ENCODE data around the gene MAP3K7. TPM values are rescaled to one million over a fixed set of nuclear protein-coding genes. Genes with fewer than 3 reads are reported as not detected.

Gene MAP3K7
- 10 to 100 TPM; 25.2 to 32.6 TPM for total RNA-seq

DNA sequence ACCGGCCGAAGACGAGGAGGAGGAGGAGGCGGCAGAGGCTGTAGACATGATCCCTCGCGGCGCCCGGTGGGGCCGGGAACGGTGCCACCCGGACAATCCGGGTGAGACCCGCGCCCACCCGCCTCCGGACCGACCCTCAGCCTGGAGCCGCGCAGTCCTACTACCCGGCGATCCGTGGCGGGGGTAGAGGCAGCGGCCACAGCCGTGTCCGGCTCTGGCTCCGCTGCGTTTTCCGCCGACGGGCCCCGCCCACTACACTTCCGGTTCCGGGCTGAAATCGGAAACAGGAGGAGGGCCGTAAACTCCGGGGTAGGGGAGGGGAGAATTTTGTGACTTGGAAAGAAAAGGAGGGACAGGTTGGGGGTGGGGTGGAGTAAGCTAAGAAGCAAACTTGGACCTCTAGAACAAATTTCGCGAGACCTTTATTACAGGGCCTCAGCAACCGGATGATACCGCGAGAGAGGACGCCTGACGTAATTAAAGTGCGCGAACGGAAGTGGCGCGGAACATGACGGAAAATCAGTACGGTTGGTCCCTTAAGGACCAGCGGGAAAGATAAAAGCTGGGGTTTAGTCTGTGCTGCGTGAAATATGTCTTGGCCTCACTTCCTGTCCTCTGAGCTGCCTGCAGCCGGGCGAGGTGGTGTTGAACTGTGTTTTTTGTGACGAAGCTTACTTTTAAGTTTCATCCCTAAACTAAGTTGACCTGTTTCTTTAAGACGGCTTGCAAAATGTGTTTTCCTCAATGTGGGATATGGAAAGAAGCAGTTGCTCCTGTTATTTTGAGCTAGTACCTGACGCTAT, at the start of gene MAP3K7:
TSS of gene MAP3K7 (minus strand) at position 237 of the 803 bp plus-strand sequence. CDS start at position 48, 189 bp downstream.
- DNase-seq (ENCODE audit: low spot score) = peak; percentile 92
- peaks cover 4% of the 10 kb centered on the region for H3K36me3 Mint-ChIP-seq
- H3K4me3 Mint-ChIP-seq = peak within 1 kb of the TSS; percentile 94
- H3K9me3 Mint-ChIP-seq = no peaks in the 10 kb centered on the region
- H3K27me3 Mint-ChIP-seq = peaks cover 14 to 27% of the 10 kb centered on the region in 2 donors
- peak; percentile 94 to 97 for ATAC-seq
- H3K4me1 Mint-ChIP-seq (ENCODE audit: low read depth in 2 of 2) = peaks cover 28 to 37% of the 10 kb centered on the region in 2 donors
- H3K27ac Mint-ChIP-seq = peak within 1 kb of the TSS; percentile 95 to 96

DNA sequence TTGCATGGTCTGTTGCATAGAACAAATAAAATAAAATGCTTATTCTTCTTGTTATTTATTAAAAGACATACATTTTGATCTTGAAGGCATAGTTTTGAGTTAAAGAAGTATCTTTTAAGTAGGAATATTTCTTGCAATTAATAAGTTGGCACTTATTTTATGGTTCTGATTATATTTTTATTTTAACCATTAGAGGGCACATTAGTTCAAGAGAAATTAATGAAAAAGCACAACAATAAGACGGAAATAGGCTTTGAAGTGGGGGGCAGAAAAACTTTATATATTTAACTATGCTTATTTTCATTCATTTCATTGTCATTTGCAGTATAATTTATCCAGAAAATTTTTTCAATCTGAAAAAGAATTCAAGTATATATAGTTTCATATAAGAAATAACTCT, 44.2 kb upstream of the MAP3K7 start:
- Mint-ChIP-seq H3K36me3 (peaks cover 8% of the 10 kb centered on the region), H3K4me1 (ENCODE audit: low read depth in 2 of 2) (no peaks in the 10 kb centered on the region), H3K4me3 (no peak overlapping the region)

DNA sequence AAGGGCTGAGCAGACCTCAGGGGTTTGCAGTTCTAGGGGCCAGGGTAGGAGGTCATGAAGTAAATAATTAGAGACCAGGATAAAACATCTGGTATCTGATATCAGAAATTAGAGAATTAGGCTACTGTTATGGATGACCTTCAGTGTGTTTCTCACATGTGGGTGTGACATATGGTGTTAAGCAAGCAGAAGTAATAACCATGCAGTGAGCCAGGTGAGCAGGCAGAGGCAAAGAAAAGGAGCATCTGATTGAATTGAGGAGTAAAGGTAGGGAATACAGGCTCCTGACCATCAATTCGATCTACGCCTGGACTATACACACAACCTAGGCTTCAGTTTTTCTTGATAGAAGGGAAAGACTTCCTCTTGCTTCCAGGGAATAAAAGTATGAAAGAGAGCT, 34.7 kb upstream of the MAP3K7 start:
- ATAC-seq (no peak), DNase-seq (ENCODE audit: low spot score) (no peak)
- Mint-ChIP-seq H3K4me3 (no peak overlapping the region), H3K4me1 (ENCODE audit: low read depth in 2 of 2) (no peaks in the 10 kb centered on the region), H3K9me3 (peaks cover 5% of the 10 kb centered on the region), H3K36me3 (peaks cover 13% of the 10 kb centered on the region), H3K27ac (no peak overlapping the region), H3K27me3 (peaks cover 38 to 64% of the 10 kb centered on the region in 2 donors)

More for the DNA sequence above, 44.2 kb upstream of the MAP3K7 start:
- H3K27ac Mint-ChIP-seq = no peak overlapping the region
- H3K9me3 Mint-ChIP-seq = peaks cover 4% of the 10 kb centered on the region
- peaks cover 14 to 24% of the 10 kb centered on the region in 2 donors for H3K27me3 Mint-ChIP-seq
- DNase-seq (ENCODE audit: low spot score) (no peak), ATAC-seq (no peak)

DNA sequence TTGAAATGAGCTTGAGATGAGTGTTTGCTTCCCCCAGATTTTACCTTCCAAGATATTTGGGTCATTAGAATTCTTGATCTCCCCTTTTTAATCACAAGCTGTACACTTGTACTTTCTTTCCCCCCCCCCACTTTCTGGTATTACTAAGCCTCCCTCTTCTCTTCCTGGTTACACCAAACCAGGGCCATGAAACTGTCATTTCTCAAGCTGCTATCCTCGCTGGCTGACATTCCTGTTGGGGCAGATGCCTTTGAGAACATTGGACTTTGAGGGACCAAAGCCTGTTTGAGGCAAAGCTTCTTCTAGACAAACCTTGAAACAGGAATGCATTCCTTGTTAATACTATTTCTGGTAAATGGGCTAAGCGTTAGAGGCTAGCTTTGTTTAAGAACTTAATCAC, 32.3 kb upstream of the MAP3K7 start:
- Mint-ChIP-seq H3K4me3 (no peak overlapping the region), H3K36me3 (peaks cover 3% of the 10 kb centered on the region), H3K9me3 (peaks cover 1% of the 10 kb centered on the region), H3K27ac (no peak overlapping the region), H3K4me1 (ENCODE audit: low read depth in 2 of 2) (no peaks in the 10 kb centered on the region), H3K27me3 (peaks cover 32 to 62% of the 10 kb centered on the region in 2 donors)
- DNase-seq (ENCODE audit: low spot score) (no peak), ATAC-seq (no peak)

- Mint-ChIP-seq H3K36me3 (no peaks in the 10 kb centered on the region), H3K4me1 (ENCODE audit: low read depth in 2 of 2) (peaks cover 7 to 10% of the 10 kb centered on the region in 2 donors), H3K9me3 (no peaks in the 10 kb centered on the region), H3K27me3 (peaks cover 37 to 75% of the 10 kb centered on the region in 2 donors), H3K4me3 (peak overlapping the region; percentile 52), H3K27ac (no peak overlapping the region)
- DNase-seq (ENCODE audit: low spot score) (no peak), ATAC-seq (no peak)
These were observed 25.4 kb upstream of the MAP3K7 start for GRCh38 chr6:90612313-90612680.

- Mint-ChIP-seq H3K27me3 (peaks cover 36 to 72% of the 10 kb centered on the region in 2 donors), H3K4me3 (peak overlapping the region; percentile 85), H3K4me1 (ENCODE audit: low read depth in 2 of 2) (peaks cover 7 to 10% of the 10 kb centered on the region in 2 donors), H3K36me3 (no peaks in the 10 kb centered on the region), H3K27ac (no peak overlapping the region), H3K9me3 (no peaks in the 10 kb centered on the region)
- ATAC-seq (no peak), DNase-seq (ENCODE audit: low spot score) (no peak)
These were observed 24.9 kb upstream of the MAP3K7 start for GRCh38 chr6:90611543-90612312.

DNA sequence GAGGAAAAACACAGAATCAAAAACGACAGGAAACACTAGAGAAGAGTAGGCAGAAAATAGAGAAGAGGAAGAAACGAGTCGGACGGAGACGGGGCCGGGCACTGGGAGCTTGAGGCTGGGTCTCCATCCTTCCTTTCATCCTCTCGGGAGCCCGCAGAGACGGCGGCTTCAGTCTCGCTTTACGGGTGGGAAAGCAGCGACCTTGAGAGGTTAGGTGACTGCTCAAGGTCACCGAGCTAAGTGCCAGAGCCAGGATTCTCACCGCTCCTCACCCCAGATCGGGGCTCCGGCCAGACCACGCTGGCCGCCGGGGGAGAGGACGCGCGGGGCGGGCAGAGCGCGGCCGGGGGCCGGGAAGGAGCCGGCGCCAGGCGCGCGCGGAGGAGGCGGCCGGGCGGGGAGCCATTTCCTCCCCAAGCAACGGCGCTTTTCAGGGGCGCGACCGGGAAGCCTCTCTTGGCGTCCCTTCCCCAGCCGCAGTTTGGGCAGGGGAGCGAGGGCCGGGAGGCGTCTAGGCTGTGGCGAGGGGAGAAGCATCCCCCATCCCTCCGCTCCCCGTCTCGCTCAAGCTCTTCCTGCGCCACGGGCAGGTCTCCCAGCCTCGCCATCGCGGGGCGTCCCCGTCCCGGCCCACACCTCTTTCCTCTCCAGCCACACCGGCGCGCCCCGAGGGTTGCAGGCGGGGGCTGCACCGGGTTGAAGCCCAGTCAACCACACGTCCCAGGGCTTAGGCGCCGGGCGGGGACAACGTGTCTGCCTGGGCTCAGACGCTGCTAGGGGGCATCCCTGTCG, 24.1 kb upstream of the MAP3K7 start:
- Mint-ChIP-seq H3K9me3 (no peaks in the 10 kb centered on the region), H3K4me3 (peak overlapping the region; percentile 85), H3K4me1 (ENCODE audit: low read depth in 2 of 2) (peaks cover 7 to 10% of the 10 kb centered on the region in 2 donors), H3K27me3 (peaks cover 36 to 71% of the 10 kb centered on the region in 2 donors), H3K27ac (no peak overlapping the region), H3K36me3 (no peaks in the 10 kb centered on the region)
- no peak for DNase-seq (ENCODE audit: low spot score)
- peak; percentile 73 for ATAC-seq

DNA sequence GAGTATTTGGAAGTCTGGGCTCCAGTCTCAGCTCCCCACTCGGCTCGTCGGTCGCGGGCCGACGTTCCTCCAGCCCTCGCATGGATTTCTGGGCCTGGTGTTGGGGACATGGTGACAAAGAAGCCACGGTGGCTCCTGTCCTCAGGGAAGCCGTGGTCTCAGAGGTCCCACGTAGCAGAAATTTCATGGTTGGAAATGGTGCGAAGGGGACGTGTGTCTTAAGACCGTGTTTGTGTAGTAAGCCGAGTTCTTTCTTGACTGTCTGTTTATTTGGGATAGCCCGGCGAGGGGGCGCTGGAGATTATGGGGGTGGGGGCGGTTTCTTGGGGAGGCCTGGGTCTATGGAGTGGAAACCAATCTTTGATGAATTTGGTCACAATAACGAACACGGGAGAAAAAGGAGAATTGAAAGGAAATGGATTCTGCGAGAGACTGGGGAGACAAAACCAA, 23.5 kb upstream of the MAP3K7 start:
- peak overlapping the region; percentile 85 for H3K4me3 Mint-ChIP-seq
- H3K9me3 Mint-ChIP-seq = no peaks in the 10 kb centered on the region

GRCh38 chr6:90605749-90606340, 19.0 kb upstream of the MAP3K7 start:
- no peaks in the 10 kb centered on the region for H3K9me3 Mint-ChIP-seq

More for the DNA sequence above, 23.5 kb upstream of the MAP3K7 start:
- Mint-ChIP-seq H3K36me3 (no peaks in the 10 kb centered on the region), H3K4me1 (ENCODE audit: low read depth in 2 of 2) (peaks cover 7 to 10% of the 10 kb centered on the region in 2 donors), H3K27me3 (peaks cover 33 to 66% of the 10 kb centered on the region in 2 donors), H3K27ac (no peak overlapping the region)
- ATAC-seq (no peak), DNase-seq (ENCODE audit: low spot score) (no peak)

GRCh38 chr6:90604546-90604945, 17.7 kb upstream of the MAP3K7 start:
- no peak overlapping the region for H3K27ac Mint-ChIP-seq

More at GRCh38 chr6:90605749-90606340, 19.0 kb upstream of the MAP3K7 start:
- no peaks in the 10 kb centered on the region for H3K36me3 Mint-ChIP-seq
- H3K27me3 Mint-ChIP-seq = peaks cover 37 to 61% of the 10 kb centered on the region in 2 donors
- H3K4me1 Mint-ChIP-seq (ENCODE audit: low read depth in 2 of 2) = peaks cover 6 to 7% of the 10 kb centered on the region in 2 donors
- ATAC-seq = no peak
- no peak for DNase-seq (ENCODE audit: low spot score)
- H3K27ac Mint-ChIP-seq = no peak overlapping the region
- H3K4me3 Mint-ChIP-seq = no peak overlapping the region

GRCh38 chr6:90599151-90599550, 12.3 kb upstream of the MAP3K7 start:
- ATAC-seq (no peak), DNase-seq (ENCODE audit: low spot score) (no peak)
- peaks cover 36 to 61% of the 10 kb centered on the region in 2 donors for H3K27me3 Mint-ChIP-seq
- H3K4me1 Mint-ChIP-seq (ENCODE audit: low read depth in 2 of 2) = no peaks in the 10 kb centered on the region
- peaks cover 4% of the 10 kb centered on the region for H3K36me3 Mint-ChIP-seq
- H3K9me3 Mint-ChIP-seq = no peaks in the 10 kb centered on the region
- H3K27ac Mint-ChIP-seq = no peak overlapping the region
- H3K4me3 Mint-ChIP-seq = no peak overlapping the region

More at GRCh38 chr6:90604546-90604945, 17.7 kb upstream of the MAP3K7 start:
- no peak overlapping the region for H3K4me3 Mint-ChIP-seq
- no peaks in the 10 kb centered on the region for H3K4me1 Mint-ChIP-seq (ENCODE audit: low read depth in 2 of 2)
- DNase-seq (ENCODE audit: low spot score) (no peak), ATAC-seq (no peak)
- H3K27me3 Mint-ChIP-seq = peaks cover 33 to 53% of the 10 kb centered on the region in 2 donors
- no peaks in the 10 kb centered on the region for H3K36me3 Mint-ChIP-seq
- no peaks in the 10 kb centered on the region for H3K9me3 Mint-ChIP-seq

DNA sequence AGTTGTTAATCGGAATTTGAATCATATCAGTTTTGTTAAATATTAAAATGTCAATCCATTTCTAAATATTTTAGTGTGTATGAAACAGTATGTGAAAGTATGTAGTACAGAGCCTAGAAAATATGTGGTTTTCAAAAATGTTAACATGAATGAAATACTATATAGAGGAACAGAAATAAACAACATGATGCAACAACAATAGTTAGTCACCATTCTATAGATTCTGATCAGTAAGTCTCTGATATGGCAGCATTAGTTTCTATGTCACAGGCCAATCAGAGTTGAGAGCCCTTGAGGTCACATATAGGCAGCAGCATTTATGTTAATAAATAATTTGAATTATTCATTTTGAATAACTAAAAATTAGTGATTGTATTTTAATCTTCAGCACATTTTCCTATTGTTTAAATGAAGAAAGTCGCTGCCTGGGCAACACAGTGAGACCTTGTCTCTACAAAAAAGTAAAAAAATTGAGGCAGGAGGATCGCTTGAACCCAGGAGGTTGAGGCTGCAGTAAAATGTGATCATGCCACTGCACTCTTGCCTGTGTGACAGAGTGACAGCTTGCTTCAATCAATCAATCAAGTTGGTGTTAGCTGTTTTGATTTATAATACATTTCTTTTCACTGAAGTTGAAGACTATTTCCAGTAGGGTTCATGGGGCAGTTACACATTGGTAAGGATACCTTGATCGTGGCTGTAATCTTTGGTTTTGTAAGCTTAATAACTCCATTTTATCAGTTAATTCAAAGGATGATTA, 11.5 kb upstream of the MAP3K7 start:
- Mint-ChIP-seq H3K36me3 (peaks cover 4% of the 10 kb centered on the region), H3K4me3 (no peak overlapping the region), H3K27me3 (peaks cover 37 to 61% of the 10 kb centered on the region in 2 donors), H3K9me3 (no peaks in the 10 kb centered on the region), H3K27ac (no peak overlapping the region), H3K4me1 (ENCODE audit: low read depth in 2 of 2) (no peaks in the 10 kb centered on the region)
- DNase-seq (ENCODE audit: low spot score) (no peak), ATAC-seq (no peak)
